ENCODE results near the gene AIPL1.

The AIPL1 gene

GRCh38 chr17:6427279-6427781 is 7.6 kb downstream of the AIPL1 start:
- H3K4me3 ChIP-seq (ENCODE audit: low read depth, low read length): no peak overlapping the region
- TF ChIP-seq MAX (IDR thresholded peaks at IDR 0.05; ENCODE audit: low read depth, low read length) (no peak), POLR2A (IDR thresholded peaks at IDR 0.05; ENCODE audit: extremely low read depth, insufficient read length) (no peak), MYC (IDR thresholded peaks at IDR 0.05; ENCODE audit: low read depth, low read length) (no peak), CTCF (IDR thresholded peaks at IDR 0.05; ENCODE audit: low read depth, low read length) (no peak)
- DNase-seq (ENCODE audit: low read depth): peak; percentile 86

- H3K4me3 ChIP-seq (ENCODE audit: low read depth, low read length): no peak overlapping the region
- no peak for DNase-seq (ENCODE audit: low read depth)
- no peak for TF ChIP-seq MAX (IDR thresholded peaks at IDR 0.05; ENCODE audit: low read depth, low read length)
- no peak for TF ChIP-seq MYC (IDR thresholded peaks at IDR 0.05; ENCODE audit: low read depth, low read length)
- TF ChIP-seq POLR2A (IDR thresholded peaks at IDR 0.05; ENCODE audit: extremely low read depth, insufficient read length): no peak
- TF ChIP-seq CTCF (IDR thresholded peaks at IDR 0.05; ENCODE audit: low read depth, low read length): no peak
These were observed 8.4 kb downstream of the AIPL1 start for GRCh38 chr17:6426356-6427101.

GRCh38 chr17:6425407-6425806 is 9.5 kb downstream of the AIPL1 start:
- H3K4me3 ChIP-seq (ENCODE audit: low read depth, low read length): no peak overlapping the region
- TF ChIP-seq MYC (IDR thresholded peaks at IDR 0.05; ENCODE audit: low read depth, low read length): no peak
- no peak for TF ChIP-seq MAX (IDR thresholded peaks at IDR 0.05; ENCODE audit: low read depth, low read length)
- TF ChIP-seq POLR2A (IDR thresholded peaks at IDR 0.05; ENCODE audit: extremely low read depth, insufficient read length): no peak
- peak; percentile 34 for DNase-seq (ENCODE audit: low read depth)

- TF ChIP-seq CTCF (IDR thresholded peaks at IDR 0.05; ENCODE audit: low read depth, low read length) (no peak), MAX (IDR thresholded peaks at IDR 0.05; ENCODE audit: low read depth, low read length) (no peak), POLR2A (IDR thresholded peaks at IDR 0.05; ENCODE audit: extremely low read depth, insufficient read length) (no peak), MYC (IDR thresholded peaks at IDR 0.05; ENCODE audit: low read depth, low read length) (no peak)
- DNase-seq (ENCODE audit: low read depth): no peak
- no peak overlapping the region for H3K4me3 ChIP-seq (ENCODE audit: low read depth, low read length)
These were observed 11.0 kb downstream of the AIPL1 start for GRCh38 chr17:6423931-6424330.

DNA sequence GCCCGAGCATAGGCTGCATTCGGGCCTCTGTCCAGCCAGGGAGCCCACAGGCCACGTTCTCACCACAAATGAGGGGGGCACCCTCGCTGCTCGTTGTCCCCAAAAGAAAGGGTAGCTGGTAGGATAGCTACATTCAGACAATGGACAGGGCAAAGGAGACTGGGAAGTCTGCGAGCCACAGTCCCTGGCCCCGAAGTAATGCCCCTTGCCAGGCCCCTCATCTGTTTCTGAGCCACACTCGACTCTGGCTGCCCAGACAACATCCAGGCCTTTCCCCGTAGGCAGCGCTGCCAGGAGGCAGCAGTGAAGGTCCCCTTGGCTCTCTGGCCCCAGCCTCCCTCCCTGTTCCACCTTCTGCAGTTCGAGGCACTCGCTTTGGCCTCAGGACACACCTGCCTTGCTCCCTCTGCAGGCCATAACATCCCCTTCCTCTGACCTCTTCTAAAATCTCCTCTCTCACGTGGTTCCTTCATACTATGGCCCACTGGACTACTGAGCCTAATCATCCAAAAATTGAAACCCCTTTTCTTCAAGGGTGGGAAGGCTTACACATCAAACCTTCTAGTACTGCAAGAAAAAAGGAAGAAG is 12.2 kb downstream of the AIPL1 start:
- DNase-seq (ENCODE audit: low read depth): no peak
- no peak overlapping the region for H3K4me3 ChIP-seq (ENCODE audit: low read depth, low read length)
- no peak for TF ChIP-seq MYC (IDR thresholded peaks at IDR 0.05; ENCODE audit: low read depth, low read length)
- no peak for TF ChIP-seq MAX (IDR thresholded peaks at IDR 0.05; ENCODE audit: low read depth, low read length)
- TF ChIP-seq CTCF (IDR thresholded peaks at IDR 0.05; ENCODE audit: low read depth, low read length): no peak
- no peak for TF ChIP-seq POLR2A (IDR thresholded peaks at IDR 0.05; ENCODE audit: extremely low read depth, insufficient read length)
